ENCODE data around the gene AKR1B1.

Gene AKR1B1

GRCh38 chr7:134480730-134481129, 21.8 kb upstream of the AKR1B1 start:
- Histone ChIP-seq H4K20me1 (ENCODE audit: insufficient read depth) (no peaks in the 10 kb centered on the region), H3K27me3 (ENCODE audit: insufficient read depth, low read depth) (no peaks in the 10 kb centered on the region), H3K9ac (no peak overlapping the region), H3K4me1 (ENCODE audit: low read depth, poor library complexity, severe bottlenecking) (no peaks in the 10 kb centered on the region), H3K79me2 (ENCODE audit: insufficient read depth, low read depth) (no peaks in the 10 kb centered on the region), H3K4me2 (no peak overlapping the region), H2AFZ (ENCODE audit: low read depth) (no peak overlapping the region), H3K4me3 (IDR thresholded peaks at IDR 0.05; ENCODE audit: insufficient read depth, low read depth, low read length) (no peak overlapping the region), H3K27ac (no peak overlapping the region), H3K36me3 (ENCODE audit: insufficient read depth) (no peaks in the 10 kb centered on the region)
- no peak for TF ChIP-seq CTCF (conservative IDR thresholded peaks at IDR 0.05; ENCODE audit: low read depth, low read length)

- no peaks in the 10 kb centered on the region for H3K36me3 ChIP-seq (ENCODE audit: insufficient read depth)
- H3K4me2 ChIP-seq = no peak overlapping the region
- no peaks in the 10 kb centered on the region for H4K20me1 ChIP-seq (ENCODE audit: insufficient read depth)
- no peak overlapping the region for H3K4me3 ChIP-seq (IDR thresholded peaks at IDR 0.05; ENCODE audit: insufficient read depth, low read depth, low read length)
- H2AFZ ChIP-seq (ENCODE audit: low read depth) = no peak overlapping the region
- TF ChIP-seq CTCF (conservative IDR thresholded peaks at IDR 0.05; ENCODE audit: low read depth, low read length) = no peak
- no peaks in the 10 kb centered on the region for H3K4me1 ChIP-seq (ENCODE audit: low read depth, poor library complexity, severe bottlenecking)
- no peak overlapping the region for H3K27ac ChIP-seq
- no peaks in the 10 kb centered on the region for H3K27me3 ChIP-seq (ENCODE audit: insufficient read depth, low read depth)
- H3K79me2 ChIP-seq (ENCODE audit: insufficient read depth, low read depth) = no peaks in the 10 kb centered on the region
- H3K9ac ChIP-seq = no peak overlapping the region
Observed at GRCh38 chr7:134480202-134480601, 21.3 kb upstream of the AKR1B1 start.

- H3K36me3 ChIP-seq (ENCODE audit: insufficient read depth) = no peaks in the 10 kb centered on the region
- no peaks in the 10 kb centered on the region for H3K79me2 ChIP-seq (ENCODE audit: insufficient read depth, low read depth)
- H3K4me1 ChIP-seq (ENCODE audit: low read depth, poor library complexity, severe bottlenecking) = no peaks in the 10 kb centered on the region
- TF ChIP-seq CTCF (conservative IDR thresholded peaks at IDR 0.05; ENCODE audit: low read depth, low read length) = no peak
- H3K4me3 ChIP-seq (IDR thresholded peaks at IDR 0.05; ENCODE audit: insufficient read depth, low read depth, low read length) = no peak overlapping the region
- no peak overlapping the region for H3K27ac ChIP-seq
- no peak overlapping the region for H2AFZ ChIP-seq (ENCODE audit: low read depth)
- H3K27me3 ChIP-seq (ENCODE audit: insufficient read depth, low read depth) = no peaks in the 10 kb centered on the region
- H3K9ac ChIP-seq = no peak overlapping the region
- H3K4me2 ChIP-seq = no peak overlapping the region
- H4K20me1 ChIP-seq (ENCODE audit: insufficient read depth) = no peaks in the 10 kb centered on the region
Observed at GRCh38 chr7:134478707-134479106, 19.8 kb upstream of the AKR1B1 start.

GRCh38 chr7:134477954-134478353, 19.1 kb upstream of the AKR1B1 start:
- Histone ChIP-seq H2AFZ (ENCODE audit: low read depth) (no peak overlapping the region), H3K36me3 (ENCODE audit: insufficient read depth) (no peaks in the 10 kb centered on the region), H3K4me1 (ENCODE audit: low read depth, poor library complexity, severe bottlenecking) (no peaks in the 10 kb centered on the region), H3K4me3 (IDR thresholded peaks at IDR 0.05; ENCODE audit: insufficient read depth, low read depth, low read length) (no peak overlapping the region), H3K27ac (no peak overlapping the region), H3K9ac (no peak overlapping the region), H3K27me3 (ENCODE audit: insufficient read depth, low read depth) (no peaks in the 10 kb centered on the region), H3K79me2 (ENCODE audit: insufficient read depth, low read depth) (no peaks in the 10 kb centered on the region), H3K4me2 (no peak overlapping the region), H4K20me1 (ENCODE audit: insufficient read depth) (no peaks in the 10 kb centered on the region)
- no peak for TF ChIP-seq CTCF (conservative IDR thresholded peaks at IDR 0.05; ENCODE audit: low read depth, low read length)

- no peaks in the 10 kb centered on the region for H3K4me1 ChIP-seq (ENCODE audit: low read depth, poor library complexity, severe bottlenecking)
- H3K27ac ChIP-seq = no peak overlapping the region
- TF ChIP-seq CTCF (conservative IDR thresholded peaks at IDR 0.05; ENCODE audit: low read depth, low read length) = no peak
- H3K36me3 ChIP-seq (ENCODE audit: insufficient read depth) = no peaks in the 10 kb centered on the region
- H4K20me1 ChIP-seq (ENCODE audit: insufficient read depth) = no peaks in the 10 kb centered on the region
- no peak overlapping the region for H3K4me2 ChIP-seq
- H3K27me3 ChIP-seq (ENCODE audit: insufficient read depth, low read depth) = no peaks in the 10 kb centered on the region
- no peak overlapping the region for H3K9ac ChIP-seq
- H2AFZ ChIP-seq (ENCODE audit: low read depth) = no peak overlapping the region
- no peaks in the 10 kb centered on the region for H3K79me2 ChIP-seq (ENCODE audit: insufficient read depth, low read depth)
- H3K4me3 ChIP-seq (IDR thresholded peaks at IDR 0.05; ENCODE audit: insufficient read depth, low read depth, low read length) = no peak overlapping the region
Observed at GRCh38 chr7:134476044-134476443, 17.1 kb upstream of the AKR1B1 start.
